ENCODE results near the gene CRTC1.

CRTC1 gene

DNA sequence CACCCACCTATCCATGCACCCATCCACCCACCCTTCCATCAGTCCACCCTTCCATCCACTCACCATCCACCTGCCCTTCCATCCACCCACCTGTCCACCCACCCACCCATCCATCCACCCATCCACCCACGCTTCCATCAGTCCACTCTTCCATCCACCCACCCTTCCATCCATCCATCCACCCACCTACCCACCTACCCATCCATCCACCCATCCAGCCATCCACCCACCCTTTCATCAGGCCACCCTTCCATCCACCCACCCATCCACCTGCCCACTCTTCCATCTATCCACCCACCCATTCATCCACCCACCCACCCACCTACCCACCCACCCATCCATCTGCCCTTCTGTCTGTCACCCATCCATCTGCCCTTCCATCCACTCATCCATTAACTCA, 29.6 kb upstream of the CRTC1 start:
- DNase-seq (ENCODE audit: low read depth), result no peak

DNA sequence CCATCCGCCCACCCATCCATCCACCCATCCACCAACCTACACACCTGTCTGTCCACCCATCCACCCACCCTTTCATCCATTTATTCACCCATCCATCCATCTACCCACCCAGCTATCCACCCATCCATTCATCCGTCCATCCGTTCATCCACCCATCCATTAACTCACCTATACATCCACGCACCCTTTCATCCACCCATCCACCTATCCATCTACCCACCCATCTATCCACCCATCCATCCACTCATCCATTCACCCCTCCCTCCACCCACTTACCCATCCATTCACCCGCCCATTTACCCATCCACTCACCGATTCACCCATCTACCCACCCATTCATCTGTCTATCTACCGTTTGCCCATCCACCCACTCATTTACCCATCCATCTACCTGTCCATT, 29.0 kb upstream of the CRTC1 start:
- DNase-seq (ENCODE audit: low read depth), result no peak

DNA sequence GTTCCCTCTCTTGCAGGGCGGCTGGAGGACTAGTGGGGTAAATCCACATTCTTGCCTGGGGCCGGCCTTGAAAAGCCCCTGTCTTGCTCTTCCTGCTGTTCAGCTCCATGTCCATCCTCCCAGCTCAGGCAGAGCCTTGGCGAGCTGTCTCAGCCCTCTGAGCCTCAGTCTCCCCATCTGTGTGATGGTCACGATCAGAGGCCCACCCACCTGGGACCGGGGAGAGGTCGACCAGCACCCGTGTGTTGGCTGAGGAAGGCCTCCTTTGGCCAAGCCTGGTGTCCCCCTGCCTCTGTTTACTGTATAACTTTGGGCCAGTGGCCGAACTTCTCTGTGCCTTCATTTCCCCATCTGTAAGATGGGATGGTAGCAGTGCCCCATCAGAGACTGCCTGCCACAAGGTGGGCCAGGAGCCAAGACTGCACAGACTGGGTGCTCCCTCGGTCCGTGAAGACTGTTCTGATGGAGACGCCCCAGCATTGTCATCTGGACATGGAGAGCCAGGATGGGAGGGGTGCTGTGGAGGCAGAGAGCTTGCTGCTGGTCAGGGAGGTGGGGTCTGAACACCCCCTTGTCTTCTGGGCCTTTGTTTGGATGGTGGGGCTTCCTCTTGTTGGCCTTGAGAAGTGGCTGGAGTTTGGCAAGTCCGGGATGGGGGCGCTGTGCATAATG, 28.2 kb upstream of the CRTC1 start:
- no peak for DNase-seq (ENCODE audit: low read depth)

DNA sequence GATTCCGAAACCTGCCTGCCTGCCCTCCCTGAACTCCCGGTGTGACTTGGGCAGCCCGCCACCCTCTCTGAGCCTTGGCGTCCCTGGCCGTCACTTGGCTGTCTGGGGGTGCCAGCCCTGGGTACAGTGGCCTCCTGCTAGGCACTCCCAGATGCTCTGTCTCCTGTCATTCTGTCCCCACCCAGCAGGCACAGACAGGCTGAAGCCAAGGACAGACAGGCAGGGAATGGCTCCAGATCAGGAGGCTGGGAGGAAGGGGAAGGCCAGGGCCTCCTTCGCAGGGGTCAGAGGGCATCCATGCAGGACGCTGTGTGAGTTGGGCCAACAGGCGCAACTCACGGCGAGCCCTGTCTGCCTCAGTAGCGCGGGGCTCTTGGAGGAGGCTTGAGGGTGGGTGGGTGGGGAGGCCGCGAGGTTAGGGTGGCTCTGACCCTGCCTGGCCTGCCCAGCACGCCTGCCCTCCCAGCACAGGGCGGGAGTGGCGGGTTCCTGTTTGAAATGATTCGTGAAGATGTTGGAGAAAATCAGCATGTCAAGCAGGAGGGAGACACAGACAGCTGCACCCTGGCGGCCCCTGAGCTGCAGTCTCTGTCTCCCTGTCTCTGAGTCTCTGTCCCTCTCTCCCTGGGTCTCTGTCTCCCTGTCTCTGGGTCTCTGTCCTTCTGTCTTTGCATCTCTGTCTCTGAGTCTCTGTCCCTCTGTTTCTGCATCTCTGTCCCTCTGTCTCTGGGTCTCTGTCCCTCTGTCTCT, 27.0 kb upstream of the CRTC1 start:
- no peak for DNase-seq (ENCODE audit: low read depth)

DNA sequence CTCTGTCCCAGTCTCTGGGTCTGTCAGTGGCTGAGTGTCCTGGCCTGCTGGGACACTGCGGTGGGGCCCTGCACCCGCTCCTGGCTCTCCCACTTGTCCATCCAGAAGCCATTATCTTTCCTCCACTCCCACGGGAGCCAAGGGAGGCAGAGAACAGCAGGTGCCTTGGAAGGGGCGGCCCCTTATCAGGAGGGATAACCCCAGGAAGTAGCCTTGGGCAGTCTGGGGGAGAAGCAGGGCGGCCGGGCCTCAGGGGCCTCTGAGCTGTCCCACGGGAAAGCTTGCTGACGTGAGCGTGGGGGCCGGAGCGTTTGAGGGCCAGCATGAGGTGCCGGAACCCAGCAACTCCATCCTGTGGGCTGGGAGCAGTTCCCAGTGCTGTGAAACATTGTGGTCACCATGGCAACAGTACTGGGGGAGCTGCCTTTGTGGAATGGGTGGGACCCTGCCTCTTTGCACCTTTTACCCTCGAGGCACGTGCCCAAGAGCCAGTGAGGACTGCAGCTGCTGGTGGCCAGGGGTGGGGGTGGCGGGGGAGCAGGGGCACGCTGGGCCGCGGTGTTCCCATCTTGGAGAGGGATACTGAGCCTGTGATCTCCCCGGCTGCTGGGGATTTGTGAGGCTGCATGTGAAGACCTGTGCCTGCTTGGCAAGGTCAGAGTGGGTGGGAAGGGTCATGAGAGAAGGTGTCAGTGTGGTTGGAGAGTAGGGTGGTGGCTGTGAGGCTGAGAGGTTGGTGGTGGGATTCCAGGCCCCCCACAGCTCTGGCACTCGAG, 25.7 kb upstream of the CRTC1 start:
- DNase-seq (ENCODE audit: low read depth), result no peak

DNA sequence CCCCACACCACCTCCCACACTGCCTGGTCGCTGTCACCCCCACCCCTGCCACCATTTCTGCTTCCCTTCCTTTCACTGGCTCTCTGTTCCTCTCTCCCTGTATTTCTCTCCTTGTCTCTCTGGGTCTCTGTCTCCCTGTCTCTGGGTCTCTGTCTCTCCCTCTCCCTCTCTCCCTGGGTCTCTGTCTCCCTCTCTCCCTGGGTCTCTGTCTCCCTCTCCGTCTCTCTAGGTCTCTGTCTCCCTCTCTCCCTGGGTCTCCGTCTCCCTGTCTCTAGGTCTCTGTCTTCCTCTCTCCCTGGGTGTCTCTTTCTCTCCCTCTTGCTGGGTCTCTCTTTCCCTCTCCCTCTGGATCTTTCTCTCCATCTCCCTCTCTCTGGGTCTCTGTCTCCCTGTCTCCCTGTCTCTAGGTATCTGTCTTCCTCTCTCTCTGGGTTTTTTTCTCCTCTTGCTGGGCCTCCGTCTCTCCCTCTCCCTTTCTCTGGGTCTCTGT, 25.1 kb upstream of the CRTC1 start:
- DNase-seq (ENCODE audit: low read depth), result no peak

DNA sequence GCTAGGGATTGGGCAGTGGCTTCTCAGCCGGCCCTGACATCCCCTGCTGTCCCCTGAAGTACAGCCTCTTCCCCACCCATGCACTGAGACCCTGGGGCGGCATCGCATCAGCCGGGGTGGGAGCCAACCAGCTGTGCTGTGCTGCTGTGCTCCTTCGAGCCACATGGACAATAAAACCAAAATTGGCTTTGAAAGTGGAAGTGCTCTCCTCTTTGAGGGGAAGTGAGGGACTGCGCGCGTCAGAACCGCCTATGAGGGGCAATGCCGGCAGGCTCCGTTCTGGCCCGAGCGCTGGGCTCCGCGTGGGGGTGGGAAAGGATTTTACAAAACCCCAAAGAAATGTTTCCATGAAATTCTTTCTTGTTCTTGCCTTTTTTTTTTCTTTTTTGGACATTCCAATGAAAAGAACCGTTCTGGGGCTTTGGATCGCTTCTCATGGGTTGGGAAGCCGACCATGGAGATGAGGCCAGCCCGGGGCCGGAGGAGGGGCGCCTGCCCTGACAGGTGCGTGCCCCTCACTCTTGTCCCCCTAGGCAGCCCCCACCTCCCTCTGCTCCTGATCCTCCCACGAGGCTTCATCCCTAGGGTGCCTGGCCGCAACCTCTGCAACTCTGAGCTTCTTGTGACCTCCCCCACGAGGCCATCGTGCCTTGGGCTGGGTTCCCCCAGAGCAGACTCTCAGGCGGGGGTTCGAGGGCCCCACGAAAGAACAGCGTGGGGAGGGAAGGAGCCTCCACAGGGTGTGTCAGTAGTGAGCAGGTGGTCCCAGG, 24.0 kb upstream of the CRTC1 start:
- no peak for DNase-seq (ENCODE audit: low read depth)

DNA sequence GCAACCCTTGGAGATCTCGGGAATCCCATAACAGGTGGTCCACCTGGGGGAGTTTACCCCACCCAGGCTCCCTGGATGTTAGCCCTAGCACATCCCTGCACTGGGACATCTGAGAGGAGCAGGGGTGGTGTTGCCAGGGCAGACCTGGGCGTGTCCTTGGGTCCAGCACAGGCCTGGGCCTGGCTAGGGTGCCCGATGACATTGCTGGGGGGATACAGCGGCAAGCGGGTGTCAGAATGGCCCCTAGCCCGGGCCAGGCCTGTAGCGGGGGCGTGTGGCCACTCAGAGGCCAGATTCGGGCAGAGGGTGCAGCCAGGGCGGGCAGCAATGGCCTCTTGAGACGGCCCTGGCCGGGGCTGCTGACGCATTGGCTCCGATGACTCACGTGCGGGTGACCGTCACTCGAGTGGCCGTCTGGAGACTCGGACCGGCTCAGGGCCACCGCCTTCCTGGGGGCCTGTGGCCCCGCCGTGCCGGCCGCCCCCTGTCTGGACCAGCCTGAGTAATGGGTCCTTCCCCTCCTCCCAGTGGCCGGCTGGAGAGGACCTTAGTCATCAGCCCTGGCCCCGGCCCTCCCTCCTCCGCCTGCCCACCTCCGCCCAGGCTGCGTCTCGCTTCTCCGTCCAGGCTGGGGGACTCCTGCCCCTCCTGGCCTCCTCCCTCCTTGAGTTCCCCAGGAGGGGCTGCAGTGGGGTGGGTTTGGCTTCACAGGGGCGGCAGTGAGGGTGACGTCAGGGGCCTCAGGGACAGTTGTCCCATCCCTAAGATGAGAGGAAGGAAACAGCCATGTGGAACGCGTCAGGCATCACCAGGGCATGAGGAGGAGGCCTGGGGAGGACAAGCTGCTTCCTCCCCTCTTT, 23.2 kb upstream of the CRTC1 start:
- no peak for DNase-seq (ENCODE audit: low read depth)

DNA sequence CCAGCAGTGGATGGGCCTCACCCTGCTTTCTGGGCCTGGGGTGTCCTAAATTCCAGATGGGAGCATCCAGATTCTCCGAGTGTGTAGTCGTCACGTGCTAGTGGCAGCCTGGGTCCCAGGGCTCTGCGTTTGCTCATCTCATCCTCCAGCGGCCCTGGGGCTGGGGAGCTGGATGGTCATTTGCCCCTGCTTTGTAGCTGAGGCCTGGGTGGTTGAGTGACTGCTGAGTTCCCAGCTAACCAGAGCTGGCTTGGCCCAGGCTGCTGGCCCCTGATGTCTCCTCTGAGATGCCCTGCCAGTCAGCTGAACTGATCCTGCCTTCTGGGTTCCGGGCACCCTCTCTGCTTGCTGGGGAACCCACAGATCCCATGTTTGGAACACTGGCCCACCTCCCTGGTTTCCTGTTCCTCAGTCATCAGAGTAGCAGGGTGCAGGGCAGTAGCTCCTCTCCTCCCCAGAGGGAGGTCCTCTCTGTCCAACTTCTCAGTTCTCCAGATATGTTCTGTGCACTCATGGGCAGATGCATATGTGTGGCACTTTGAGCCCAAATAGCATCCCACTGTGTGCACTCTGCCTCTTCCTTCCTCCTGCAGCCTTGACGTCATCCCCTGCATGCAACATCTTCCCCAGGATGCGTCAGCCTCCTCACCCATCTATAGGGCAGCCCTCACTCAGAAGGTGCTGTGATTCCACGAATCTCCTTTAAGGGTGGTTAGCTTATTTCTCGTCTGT, 22.4 kb upstream of the CRTC1 start:
- DNase-seq (ENCODE audit: low read depth), result no peak

DNA sequence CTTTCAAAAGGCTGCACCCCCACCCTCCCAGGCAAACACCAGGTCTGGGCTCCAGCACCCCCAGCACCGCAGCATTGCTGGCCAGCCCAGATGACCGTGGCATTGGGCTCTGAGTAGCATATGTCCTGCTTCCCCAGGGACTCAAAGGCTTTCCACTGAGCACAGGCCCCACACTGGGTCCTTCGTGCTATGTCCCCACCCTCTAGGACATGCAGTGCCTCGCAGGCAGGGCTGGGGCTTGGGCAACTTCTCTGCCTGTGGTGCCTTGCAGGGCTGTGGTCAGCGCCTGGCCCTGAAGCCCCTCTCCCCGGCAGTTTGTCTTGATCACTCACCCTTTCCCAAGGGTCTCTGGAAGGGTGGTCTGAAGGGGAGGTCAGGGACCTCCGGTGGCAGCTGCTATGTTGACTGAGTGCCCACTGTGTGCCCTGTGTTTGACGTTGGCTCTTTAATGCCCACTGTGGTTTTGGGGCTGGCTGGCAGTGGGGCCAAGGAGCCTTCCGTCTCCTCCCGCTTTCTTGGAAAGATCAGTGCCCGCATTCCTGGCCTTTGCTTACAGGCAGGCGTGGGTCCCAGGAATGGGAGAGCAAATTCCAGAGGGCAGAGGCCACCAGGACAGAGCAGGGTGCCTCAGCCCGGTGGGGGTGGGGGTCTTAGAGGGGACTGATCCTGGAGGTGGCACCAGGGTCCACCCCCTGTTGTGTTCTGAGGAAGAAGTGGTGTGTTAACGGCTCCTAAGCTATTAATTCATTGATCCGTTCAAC, 20.3 kb upstream of the CRTC1 start:
- DNase-seq (ENCODE audit: low read depth), result no peak

DNA sequence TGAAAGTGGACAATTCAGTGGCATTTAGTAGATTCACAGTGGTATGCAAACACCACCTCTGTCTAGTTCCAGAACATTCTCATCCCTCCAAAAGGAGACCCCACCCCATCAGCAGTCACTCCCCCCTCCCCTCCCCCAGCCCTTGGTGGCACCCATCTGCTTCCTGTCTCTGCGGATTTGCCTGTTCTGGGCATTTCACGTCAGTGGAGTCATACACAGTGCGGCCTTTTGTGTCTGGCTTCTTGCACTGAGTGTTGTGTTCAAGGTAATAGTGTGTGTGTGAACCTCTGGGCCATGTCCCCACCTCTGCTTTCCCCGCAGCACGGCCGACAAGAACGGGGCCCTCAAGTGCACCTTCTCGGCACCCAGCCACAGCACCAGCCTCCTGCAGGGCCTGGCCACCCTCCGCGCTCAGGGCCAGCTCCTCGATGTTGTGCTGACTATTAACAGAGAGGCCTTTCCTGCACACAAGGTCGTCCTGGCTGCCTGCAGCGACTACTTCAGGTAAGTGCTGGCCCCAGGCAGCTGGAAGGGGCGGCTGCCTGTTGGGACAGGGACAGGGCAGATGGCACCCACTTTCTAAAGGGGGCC, 19.4 kb upstream of the CRTC1 start:
- no peak for DNase-seq (ENCODE audit: low read depth)

DNA sequence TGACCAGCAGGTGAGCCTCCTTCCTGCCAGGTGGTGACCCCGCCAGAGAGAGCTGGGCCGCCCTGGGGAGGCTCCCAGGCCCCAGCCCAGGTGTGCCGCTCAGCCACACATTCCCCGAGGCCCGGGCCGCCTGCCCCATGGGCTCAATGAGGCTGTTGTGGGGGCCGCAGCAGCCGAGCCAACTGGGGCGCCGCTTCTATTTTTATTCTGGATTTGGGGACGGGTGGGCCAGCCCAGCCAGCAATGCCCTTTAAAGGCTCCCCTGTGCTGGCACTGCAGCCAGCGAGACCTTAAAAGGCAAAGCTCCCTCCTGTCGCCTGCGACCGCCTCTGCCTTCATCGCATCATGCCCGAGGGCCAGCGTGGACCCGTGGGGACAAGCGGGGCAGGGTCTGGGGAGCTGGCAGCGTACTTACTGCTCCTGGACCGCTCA, 17.7 kb upstream of the CRTC1 start:
- DNase-seq (ENCODE audit: low read depth), result no peak

DNA sequence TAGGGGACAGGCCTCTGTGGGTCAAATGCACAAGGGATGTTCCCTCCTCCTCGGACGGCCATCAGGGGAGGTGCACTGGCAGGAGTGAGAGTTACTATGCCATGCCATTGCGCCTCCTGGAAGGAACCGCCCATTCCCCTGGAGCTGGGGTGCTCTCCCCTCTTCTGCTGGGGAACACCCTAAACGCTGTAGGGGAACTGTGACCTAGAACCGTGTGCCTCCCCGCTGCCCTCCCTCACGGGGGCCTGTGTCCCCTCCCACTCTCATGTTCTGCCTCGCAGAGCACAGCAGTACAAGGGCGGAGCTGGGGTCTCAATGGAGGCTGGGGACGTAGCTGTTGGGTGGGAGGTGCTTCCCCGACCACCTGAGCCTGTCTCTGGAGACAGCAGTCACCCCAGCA, 17.2 kb upstream of the CRTC1 start:
- DNase-seq (ENCODE audit: low read depth), result no peak

DNA sequence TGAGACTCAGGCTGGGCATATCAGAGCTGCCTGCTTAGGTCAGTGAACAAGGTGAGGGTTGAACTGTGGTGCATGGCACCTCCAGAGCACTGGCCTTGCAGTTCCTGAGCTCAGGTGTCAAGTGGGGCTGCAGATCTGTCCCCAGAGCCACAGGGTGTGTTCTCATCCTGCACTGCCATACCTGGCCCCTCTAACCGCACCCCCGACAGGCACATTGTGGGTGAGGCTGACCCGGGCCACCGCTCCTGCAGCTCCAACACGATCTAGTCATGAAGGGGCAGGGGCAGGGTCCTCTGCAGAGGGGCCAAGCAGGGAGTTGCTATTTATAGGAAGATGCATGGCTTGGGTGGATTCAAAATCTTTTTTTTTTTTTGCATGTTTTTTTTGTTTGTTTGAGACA, 16.7 kb upstream of the CRTC1 start:
- no peak for DNase-seq (ENCODE audit: low read depth)

DNA sequence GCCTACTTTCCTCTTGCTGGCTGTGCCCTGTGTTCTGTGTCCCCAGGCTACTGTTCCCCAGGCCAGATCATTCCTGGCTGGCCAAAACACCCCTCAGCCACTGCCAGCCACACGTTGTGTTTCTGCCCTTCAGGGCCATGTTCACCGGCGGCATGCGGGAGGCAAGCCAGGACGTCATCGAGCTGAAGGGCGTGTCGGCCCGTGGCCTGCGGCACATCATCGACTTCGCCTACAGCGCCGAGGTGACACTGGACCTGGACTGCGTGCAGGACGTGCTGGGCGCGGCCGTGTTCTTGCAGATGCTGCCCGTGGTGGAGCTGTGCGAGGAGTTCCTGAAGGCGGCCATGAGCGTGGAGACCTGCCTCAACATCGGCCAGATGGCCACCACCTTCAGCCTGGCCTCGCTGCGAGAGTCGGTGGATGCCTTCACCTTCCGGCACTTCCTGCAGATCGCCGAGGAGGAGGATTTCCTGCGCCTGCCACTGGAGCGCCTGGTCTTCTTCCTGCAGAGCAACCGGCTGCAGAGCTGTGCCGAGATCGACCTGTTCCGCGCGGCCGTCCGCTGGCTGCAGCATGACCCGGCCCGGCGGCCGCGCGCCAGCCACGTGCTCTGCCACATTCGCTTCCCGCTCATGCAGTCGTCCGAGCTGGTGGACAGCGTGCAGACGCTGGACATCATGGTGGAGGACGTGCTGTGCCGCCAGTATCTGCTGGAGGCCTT, 15.8 kb upstream of the CRTC1 start:
- DNase-seq (ENCODE audit: low read depth), result no peak

DNA sequence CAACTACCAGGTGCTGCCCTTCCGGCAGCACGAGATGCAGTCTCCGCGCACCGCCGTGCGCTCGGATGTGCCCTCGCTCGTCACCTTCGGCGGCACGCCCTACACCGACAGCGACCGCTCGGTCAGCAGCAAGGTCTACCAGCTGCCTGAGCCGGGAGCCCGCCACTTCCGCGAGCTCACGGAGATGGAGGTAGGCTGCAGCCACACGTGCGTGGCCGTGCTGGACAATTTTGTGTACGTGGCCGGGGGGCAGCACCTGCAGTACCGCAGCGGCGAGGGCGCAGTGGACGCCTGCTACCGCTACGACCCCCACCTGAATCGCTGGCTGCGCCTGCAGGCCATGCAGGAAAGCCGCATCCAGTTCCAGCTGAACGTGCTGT, 15.2 kb upstream of the CRTC1 start:
- DNase-seq (ENCODE audit: low read depth), result no peak

DNA sequence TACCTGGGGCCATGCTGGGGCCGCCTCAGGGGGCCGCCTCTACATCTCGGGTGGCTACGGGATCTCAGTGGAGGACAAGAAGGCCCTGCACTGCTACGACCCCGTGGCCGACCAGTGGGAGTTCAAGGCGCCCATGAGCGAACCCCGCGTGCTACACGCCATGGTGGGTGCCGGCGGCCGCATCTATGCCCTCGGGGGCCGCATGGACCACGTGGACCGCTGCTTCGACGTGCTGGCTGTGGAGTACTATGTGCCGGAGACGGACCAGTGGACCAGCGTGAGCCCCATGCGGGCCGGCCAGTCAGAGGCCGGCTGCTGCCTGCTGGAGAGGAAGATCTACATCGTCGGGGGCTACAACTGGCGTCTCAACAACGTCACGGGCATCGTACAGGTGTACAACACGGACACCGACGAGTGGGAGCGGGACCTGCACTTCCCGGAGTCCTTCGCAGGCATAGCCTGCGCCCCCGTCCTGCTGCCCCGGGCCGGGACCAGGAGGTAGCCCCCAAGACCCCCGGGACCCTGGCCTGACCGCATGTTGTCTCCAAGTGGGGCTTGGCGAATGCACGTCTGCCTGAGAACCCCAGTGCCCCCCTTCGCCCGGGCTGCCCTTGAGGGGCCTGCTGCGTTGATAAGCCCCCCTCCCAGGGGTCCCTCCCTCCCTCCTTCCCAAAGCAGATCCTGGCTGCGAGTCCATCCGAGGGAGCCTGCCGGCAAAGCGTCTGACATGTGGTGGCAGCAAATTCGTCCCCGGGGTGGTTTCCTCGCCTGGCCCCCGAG, 14.5 kb upstream of the CRTC1 start:
- DNase-seq (ENCODE audit: low read depth), result no peak

DNA sequence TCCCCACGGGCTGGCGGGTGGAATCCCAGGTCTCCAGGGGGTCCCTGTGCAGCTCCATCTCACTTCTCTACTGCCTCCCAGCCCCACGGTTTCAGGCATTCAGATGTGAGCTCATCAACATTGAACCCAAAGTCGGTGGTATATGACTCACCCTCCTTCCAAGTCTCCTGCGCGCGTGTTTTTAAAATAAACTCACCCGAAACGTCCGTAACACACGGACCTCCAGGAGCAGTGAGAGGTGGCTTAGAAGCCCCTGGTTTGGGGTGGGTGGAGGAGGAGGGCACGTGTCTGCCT, 14.0 kb upstream of the CRTC1 start:
- DNase-seq (ENCODE audit: low read depth), result no peak

All from stimulated activated CD4-positive, alpha-beta T cell treated with anti-CD3 and anti-CD28 coated beads, Interleukin-2, amount 100 ng/mL, for 4 hours (primary cell).